ENCODE data around the gene ZSCAN10. TPM values are rescaled to one million over a fixed set of nuclear protein-coding genes. Genes with fewer than 3 reads are reported as not detected.

ZSCAN10 gene
- total RNA-seq (2014; rRNA removed; shearing (Covaris generic)), result not detected in 2 replicates

DNA sequence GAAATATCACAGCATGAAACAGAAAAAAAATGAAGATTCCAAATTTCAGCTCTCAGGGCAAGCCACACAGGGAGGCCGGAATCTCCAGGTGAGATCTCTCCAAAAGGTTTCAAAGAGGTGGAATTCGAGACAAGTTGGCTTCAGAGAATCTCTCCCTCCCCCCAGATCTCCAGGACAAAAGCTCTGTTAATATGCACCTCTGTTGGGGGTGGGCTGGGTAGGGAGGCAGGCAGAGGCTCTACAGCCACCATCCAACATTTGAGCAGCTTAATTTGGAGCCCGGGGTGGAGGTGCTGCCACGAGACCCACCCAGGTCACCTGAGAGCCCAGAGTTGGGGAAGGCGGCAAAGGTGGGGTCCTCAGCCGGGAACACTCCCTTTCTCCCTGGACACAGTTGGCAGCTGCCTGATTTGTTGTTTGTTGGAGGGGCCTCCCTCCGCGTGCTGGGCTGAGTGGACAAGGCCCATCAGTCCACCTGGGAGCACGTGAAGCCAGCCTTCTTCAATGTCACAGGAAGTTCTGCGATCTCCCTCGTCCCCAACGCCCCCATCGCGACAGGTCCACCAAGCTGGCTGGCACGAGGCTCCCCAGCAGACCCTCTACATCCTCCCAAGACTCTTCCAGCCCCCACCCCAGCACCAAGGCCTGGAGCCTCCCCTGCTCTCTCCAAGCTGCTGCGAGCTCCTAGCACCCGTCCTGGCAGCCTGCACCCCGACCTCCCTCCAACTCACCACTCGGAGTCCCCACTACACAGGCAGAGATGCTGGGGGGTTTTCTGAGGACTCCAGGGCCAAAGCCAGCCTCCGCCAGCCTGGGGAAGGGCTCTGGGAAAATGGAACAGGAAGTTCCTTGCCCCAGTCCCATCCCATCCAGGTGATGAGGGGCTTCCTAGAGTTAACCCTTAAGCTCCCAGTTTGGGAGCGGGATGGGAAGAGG is at the start of gene ZSCAN10:
TSS of gene ZSCAN10 (minus strand) at position 836 of the 936 bp plus-strand sequence. CDS start 6,357 bp downstream, outside the sequence.
- Histone ChIP-seq H3K4me1 (replicated peaks) (peaks cover 5% of the 10 kb centered on the region; the same call in 1 of the 2 replicates), H3K4me3 (no peak within 1 kb of the TSS), H3K9me3 (replicated peaks) (no peaks in the 10 kb centered on the region), H3K27me3 (replicated peaks) (no peaks in the 10 kb centered on the region), H3K27ac (no peak within 1 kb of the TSS), H3K36me3 (no peaks in the 10 kb centered on the region)
- no peak for DNase-seq (ENCODE audit: low read depth in 1 of 2, low spot score in 2 of 2)

DNA sequence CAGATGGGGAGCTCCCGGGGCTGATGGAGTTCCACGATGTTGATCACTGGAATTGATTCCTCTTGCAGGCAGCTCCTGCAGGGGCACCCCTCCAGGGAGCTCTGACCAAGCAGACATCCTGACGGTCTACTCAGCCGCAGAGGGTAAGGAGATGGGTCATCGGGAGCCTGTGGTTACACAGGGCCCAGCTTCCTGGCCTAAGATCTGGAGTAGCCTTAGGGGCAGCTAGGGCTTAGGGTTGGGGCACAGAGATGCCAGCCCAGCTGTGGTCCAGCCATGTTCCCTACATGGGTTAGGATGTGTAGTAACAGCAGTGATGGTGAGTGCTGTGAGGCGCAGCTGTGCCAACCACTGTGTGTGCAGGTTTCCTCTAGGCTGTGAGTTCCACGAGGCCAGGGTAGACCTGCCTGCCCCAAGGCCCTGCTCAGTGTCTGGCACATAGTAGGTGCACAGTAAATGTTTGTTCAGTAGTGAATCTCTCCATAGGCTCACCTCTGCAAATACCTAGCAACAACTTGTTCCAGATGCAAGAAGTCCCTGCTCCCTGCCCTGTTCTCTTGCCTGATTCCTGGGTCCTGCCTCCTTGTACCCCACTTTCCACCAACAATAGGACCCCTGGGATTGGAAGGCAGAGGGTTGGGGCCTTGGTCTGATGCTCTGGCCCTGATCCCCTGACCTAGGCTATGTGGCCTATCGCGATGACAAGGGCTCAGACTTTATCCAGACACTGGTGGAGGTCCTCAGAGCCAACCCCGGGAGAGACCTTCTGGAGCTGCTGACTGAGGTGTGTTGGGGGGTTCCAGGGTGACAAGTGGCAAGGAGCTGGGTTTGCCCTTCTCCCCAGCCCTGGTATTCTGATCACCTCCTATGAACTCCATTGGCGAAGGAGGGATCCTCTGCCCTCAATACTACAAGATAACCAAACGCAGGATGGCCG is 49.4 kb upstream of the ZSCAN10 start:
- Histone ChIP-seq H3K4me3 (no peak overlapping the region), H3K27me3 (replicated peaks) (no peaks in the 10 kb centered on the region), H3K9me3 (replicated peaks) (no peaks in the 10 kb centered on the region), H3K27ac (no peak overlapping the region), H3K4me1 (replicated peaks) (peaks cover 18% of the 10 kb centered on the region), H3K36me3 (no peaks in the 10 kb centered on the region)
- no peak for DNase-seq (ENCODE audit: low read depth in 1 of 2, low spot score in 2 of 2)

DNA sequence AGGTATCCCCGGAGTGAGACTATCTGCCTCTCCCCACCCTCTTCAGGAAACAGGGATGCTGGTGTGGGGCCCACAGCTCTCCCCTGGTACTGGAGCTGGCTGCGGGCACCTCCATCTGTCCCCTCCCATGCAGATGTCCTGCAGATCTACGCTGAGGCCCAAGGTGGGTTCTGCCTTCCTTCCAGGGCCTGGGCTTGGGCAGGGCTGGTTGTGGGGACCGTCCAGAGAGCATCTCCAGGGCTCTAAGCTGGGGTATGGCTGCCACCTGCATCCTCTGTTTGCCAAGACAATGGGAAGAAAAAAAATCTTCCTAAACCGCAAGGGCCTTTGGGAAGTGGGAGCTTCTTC is 48.6 kb upstream of the ZSCAN10 start:
- H3K4me1 ChIP-seq (replicated peaks), result peaks cover 18% of the 10 kb centered on the region
- no peak overlapping the region for H3K4me3 ChIP-seq
- peaks cover 2% of the 10 kb centered on the region; the same call in 1 of the 2 replicates for H3K36me3 ChIP-seq
- DNase-seq (ENCODE audit: low read depth in 1 of 2, low spot score in 2 of 2), result no peak
- no peaks in the 10 kb centered on the region for H3K9me3 ChIP-seq (replicated peaks)
- no peaks in the 10 kb centered on the region for H3K27me3 ChIP-seq (replicated peaks)
- no peak overlapping the region for H3K27ac ChIP-seq

DNA sequence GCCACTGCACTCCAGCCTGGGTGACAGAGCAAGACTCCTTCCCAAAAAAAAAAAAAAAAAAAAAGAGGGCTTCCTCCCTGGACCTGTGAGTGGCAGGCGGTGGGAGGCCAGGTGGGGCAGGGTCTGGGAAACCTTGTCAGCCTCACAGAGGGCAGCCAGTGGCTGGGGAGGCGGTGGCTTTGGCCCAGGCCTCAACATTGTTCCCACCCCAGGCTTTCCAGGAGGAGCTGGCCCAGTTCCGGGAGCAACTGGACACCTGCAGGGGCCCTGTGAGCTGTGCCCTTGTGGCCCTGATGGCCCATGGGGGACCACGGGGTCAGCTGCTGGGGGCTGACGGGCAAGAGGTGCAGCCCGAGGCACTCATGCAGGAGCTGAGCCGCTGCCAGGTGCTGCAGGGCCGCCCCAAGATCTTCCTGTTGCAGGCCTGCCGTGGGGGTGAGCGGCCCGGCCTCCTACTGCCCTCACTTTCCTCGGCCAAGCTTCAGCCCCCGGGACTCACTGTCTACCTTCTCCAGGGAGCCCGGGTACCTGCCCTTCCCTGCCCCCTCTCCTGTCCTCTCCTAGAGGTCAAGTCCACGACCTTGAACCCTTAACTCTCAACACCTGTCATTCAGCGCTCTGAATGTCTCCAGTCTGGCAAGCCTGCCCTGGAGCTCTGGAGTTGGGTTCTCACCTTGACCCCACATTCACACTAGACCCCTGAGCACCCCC is 48.1 kb upstream of the ZSCAN10 start:
- H3K9me3 ChIP-seq (replicated peaks), result no peaks in the 10 kb centered on the region
- no peaks in the 10 kb centered on the region for H3K27me3 ChIP-seq (replicated peaks)
- H3K4me3 ChIP-seq, result no peak overlapping the region
- no peak for DNase-seq (ENCODE audit: low read depth in 1 of 2, low spot score in 2 of 2)
- H3K27ac ChIP-seq, result no peak overlapping the region
- peaks cover 8% of the 10 kb centered on the region for H3K36me3 ChIP-seq
- peaks cover 14% of the 10 kb centered on the region for H3K4me1 ChIP-seq (replicated peaks)

DNA sequence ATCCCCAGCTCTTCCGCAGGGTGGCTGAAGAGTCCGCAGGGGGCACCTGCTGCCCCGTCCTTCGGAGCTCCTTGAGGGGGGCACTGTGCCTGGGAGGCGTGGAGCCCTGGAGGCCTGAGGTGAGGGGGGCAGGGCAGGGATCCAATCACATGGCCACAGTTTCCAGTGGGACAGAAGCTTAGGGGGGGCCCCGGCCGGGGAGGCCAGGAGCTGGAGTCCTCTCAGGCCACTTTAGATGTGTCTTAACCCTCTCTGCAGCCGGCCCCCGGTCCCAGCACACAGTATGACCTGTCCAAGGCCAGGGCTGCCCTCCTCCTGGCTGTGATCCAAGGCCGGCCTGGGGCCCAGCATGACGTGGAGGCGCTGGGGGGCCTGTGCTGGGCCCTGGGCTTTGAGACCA is 46.6 kb upstream of the ZSCAN10 start:
- Histone ChIP-seq H3K4me1 (replicated peaks) (peaks cover 10% of the 10 kb centered on the region), H3K9me3 (replicated peaks) (no peaks in the 10 kb centered on the region), H3K4me3 (no peak overlapping the region), H3K36me3 (peaks cover 20% of the 10 kb centered on the region), H3K27me3 (replicated peaks) (no peaks in the 10 kb centered on the region), H3K27ac (no peak overlapping the region)
- no peak for DNase-seq (ENCODE audit: low read depth in 1 of 2, low spot score in 2 of 2)

DNA sequence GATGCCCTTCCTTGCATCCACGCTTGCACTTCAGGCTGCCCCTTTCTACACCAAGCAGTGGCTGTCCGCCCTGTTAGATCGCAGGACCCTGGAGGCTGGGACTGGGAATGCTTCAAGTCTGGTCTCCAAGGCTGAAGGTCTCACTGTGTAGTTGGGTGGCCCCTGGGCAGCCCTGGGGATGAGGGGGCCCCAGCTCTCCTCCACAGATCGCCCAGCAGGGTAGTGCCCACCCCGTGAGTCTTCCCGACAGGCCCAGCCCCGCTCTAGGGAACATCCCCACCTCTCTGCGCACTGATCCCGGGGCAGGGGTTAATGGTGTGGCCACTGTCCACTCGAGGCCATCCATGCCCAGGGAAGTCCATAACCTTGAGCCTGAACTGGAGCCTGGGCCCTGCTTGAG is 46.1 kb upstream of the ZSCAN10 start:
- H3K9me3 ChIP-seq (replicated peaks), result no peaks in the 10 kb centered on the region
- no peak overlapping the region for H3K4me3 ChIP-seq
- H3K27me3 ChIP-seq (replicated peaks), result no peaks in the 10 kb centered on the region
- H3K36me3 ChIP-seq, result peaks cover 26% of the 10 kb centered on the region
- no peak for DNase-seq (ENCODE audit: low read depth in 1 of 2, low spot score in 2 of 2)
- H3K4me1 ChIP-seq (replicated peaks), result peaks cover 10% of the 10 kb centered on the region
- H3K27ac ChIP-seq, result no peak overlapping the region

DNA sequence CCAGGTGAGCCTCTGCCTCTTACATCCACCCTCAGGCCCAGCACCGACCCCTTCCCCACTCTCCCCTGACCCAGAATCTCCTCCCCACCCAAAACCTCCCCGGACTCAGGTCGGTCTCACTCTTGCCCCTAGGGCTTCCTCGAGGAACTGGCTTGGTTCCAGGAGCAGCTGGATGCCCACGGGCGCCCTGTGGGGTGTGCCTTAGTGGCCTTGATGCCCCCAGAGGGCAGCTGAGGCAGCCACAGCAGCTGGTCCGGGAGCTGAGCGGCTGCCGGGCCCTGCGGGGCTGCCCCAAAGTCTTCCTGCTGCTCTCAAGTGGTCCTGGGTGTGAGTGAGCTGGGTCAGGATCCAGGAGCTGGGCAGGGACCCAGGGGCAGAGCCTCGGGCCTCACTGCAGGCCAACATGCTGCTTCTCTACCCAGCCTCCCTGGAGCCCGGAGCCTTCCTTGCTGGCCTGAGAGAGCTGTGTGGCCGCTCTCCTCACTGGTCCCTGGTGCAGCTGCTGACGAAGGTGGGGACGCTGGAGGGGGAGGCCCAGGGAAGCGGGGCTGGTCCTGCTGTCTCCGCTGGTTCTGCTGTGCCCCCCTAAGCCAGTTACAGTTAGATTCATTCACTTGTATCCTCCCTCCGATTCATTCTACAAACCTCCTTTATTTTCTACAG is 45.4 kb upstream of the ZSCAN10 start:
- H3K9me3 ChIP-seq (replicated peaks), result no peaks in the 10 kb centered on the region
- peaks cover 3% of the 10 kb centered on the region for H3K4me1 ChIP-seq (replicated peaks)
- no peaks in the 10 kb centered on the region for H3K27me3 ChIP-seq (replicated peaks)
- H3K27ac ChIP-seq, result no peak overlapping the region
- peaks cover 27% of the 10 kb centered on the region for H3K36me3 ChIP-seq
- DNase-seq (ENCODE audit: low read depth in 1 of 2, low spot score in 2 of 2), result no peak
- H3K4me3 ChIP-seq, result no peak overlapping the region

DNA sequence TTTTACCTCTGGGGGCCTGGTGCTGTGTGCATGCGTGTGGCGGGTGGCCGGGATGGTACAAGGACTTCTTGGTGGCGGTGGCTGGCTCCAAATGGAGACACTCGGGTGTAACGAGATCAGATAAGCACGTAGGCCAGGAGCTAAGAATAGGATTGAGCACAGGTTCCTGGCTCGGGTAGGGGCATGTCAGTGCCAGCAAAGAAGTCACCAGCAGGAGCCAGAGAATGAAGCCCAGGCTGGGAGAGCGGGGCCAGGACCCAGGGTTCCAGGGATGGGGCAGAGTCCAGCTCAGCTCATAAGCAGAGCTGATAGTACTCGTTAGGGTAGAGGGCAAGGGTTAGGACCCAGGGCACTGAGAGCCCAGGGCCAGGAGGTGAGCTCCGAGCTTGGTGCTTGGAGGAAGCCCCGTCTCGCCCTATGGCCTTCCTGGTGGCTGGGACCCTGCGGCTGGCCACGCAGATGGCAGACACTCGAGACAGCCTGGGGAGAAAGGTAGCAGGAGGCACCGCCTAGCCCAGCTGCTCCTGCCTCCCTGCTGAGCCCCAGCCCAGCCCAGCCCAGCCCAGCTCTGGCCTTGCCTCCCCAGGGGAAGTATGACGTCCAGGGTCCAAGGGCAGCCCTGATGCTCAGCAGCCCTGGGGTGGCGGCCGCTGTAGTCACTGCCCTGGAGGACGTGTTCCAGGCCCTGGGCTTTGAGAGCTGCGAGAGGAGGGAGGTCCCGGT is 44.7 kb upstream of the ZSCAN10 start:
- peak in 1 of 2 experiments; percentile 41 for DNase-seq (ENCODE audit: low read depth in 1 of 2, low spot score in 2 of 2)
- no peaks in the 10 kb centered on the region for H3K27me3 ChIP-seq (replicated peaks)
- H3K9me3 ChIP-seq (replicated peaks), result no peaks in the 10 kb centered on the region
- H3K27ac ChIP-seq, result no peak overlapping the region
- no peaks in the 10 kb centered on the region for H3K4me1 ChIP-seq (replicated peaks)
- H3K4me3 ChIP-seq, result no peak overlapping the region
- H3K36me3 ChIP-seq, result peaks cover 27% of the 10 kb centered on the region

DNA sequence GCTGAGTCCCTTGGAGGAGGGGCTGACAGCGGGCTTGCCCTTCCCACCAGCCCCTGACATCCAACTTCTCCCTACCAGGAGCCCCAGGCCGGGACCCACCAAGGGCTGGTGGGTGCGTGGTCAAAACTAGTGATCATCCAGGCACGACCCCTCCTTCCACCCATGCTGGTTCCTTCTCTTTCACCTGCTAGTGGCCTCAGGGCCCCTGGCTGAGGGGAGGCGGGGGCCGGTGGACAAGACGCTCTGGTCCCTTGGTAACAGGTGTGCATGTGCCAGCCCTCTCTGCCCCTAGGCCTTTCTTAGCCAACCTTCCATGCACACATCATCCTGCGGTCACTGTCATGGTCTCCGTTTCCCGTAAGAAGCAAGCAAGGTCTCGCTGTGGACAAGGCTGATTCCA is 44.1 kb upstream of the ZSCAN10 start:
- H3K27me3 ChIP-seq (replicated peaks), result no peaks in the 10 kb centered on the region
- H3K4me3 ChIP-seq, result no peak overlapping the region
- no peak overlapping the region for H3K27ac ChIP-seq
- H3K4me1 ChIP-seq (replicated peaks), result no peaks in the 10 kb centered on the region
- peaks cover 27% of the 10 kb centered on the region for H3K36me3 ChIP-seq
- DNase-seq (ENCODE audit: low read depth in 1 of 2, low spot score in 2 of 2), result peak in 1 of 2 experiments; percentile 38
- H3K9me3 ChIP-seq (replicated peaks), result no peaks in the 10 kb centered on the region

DNA sequence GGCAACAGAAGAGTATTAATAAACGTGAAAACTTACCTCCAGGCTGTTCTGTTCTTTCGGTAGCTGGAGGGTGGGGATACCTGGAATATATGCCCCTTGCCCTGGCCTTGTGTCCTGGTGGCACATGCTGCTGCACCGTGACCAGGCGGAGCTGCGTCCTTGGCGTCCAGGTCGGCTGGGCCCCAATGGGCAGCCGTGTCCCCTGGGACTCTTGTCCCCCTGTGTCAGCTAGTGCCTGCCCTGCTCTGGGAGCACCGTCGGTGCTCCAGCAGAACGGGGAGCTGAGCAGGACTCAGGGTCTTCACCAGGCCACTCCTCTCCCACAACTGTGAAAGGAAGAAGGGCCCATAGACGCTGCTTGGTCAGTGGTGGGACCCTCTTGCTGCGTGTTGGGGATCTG is 43.7 kb upstream of the ZSCAN10 start:
- no peak overlapping the region for H3K4me3 ChIP-seq
- no peak for DNase-seq (ENCODE audit: low read depth in 1 of 2, low spot score in 2 of 2)
- H3K27ac ChIP-seq, result no peak overlapping the region
- no peaks in the 10 kb centered on the region for H3K9me3 ChIP-seq (replicated peaks)
- peaks cover 27% of the 10 kb centered on the region for H3K36me3 ChIP-seq
- H3K27me3 ChIP-seq (replicated peaks), result no peaks in the 10 kb centered on the region
- no peaks in the 10 kb centered on the region for H3K4me1 ChIP-seq (replicated peaks)

DNA sequence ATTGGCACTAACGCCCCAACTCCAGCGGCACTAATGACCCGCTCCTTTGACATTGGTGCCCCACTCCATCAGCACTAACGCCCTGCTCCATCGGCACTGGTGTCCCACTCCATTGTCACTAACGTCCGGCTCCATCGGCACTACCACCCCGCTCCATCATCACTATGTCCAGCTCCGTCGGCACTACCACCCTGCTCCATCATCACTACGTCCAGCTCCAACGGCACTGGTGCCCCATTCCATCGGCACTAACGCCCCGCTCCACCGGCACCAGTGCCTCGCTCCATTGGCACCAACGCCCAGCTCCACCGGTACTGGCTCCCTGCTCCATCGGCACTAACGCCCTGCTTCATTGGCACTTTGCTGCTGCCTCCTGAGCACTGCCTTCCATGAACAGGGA is 43.2 kb upstream of the ZSCAN10 start:
- peaks cover 27% of the 10 kb centered on the region for H3K36me3 ChIP-seq
- H3K9me3 ChIP-seq (replicated peaks), result no peaks in the 10 kb centered on the region
- no peak overlapping the region for H3K27ac ChIP-seq
- H3K27me3 ChIP-seq (replicated peaks), result no peaks in the 10 kb centered on the region
- H3K4me3 ChIP-seq, result no peak overlapping the region
- DNase-seq (ENCODE audit: low read depth in 1 of 2, low spot score in 2 of 2), result peak in 1 of 2 experiments; percentile 42
- no peaks in the 10 kb centered on the region for H3K4me1 ChIP-seq (replicated peaks)

DNA sequence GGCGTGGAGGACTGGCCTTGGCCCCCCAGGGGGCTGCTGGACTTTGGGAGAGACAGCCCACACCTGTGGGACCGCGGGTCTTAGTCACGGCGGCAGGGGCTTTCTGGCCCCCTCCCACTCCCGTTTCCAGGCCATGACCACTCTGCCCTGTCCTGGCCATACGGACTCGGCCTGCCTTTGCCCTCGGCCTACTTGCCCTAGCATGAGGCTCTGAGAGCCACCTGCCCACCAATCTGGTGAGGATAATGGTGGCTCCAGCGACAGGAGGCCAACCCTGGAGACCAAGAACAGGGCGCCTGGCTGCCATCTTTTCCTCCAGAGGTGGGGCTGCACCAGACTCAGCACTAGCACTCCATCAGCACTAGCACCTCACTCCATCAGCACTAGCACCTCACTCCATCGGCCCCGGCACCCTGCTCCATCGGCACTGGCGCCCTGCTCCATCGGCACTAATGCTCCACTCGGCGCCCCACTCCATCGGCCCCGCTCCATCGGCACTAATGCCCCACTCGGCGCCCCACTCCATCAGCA is 42.8 kb upstream of the ZSCAN10 start:
- Histone ChIP-seq H3K9me3 (replicated peaks) (no peaks in the 10 kb centered on the region), H3K36me3 (peaks cover 27% of the 10 kb centered on the region), H3K27me3 (replicated peaks) (no peaks in the 10 kb centered on the region), H3K4me1 (replicated peaks) (no peaks in the 10 kb centered on the region), H3K4me3 (no peak overlapping the region), H3K27ac (no peak overlapping the region)
- DNase-seq (ENCODE audit: low read depth in 1 of 2, low spot score in 2 of 2), result peak in 1 of 2 experiments; percentile 40
